HT1080 (cell line): ENCODE measurements around the gene CPED1. TPM values are rescaled to one million over a fixed set of nuclear protein-coding genes. Genes with fewer than 3 reads are reported as not detected.
A peak's percentile ranks its signal among the peaks of the same experiment; 100 is the strongest.
"Not testable (repeated sequence)": the region's sequence is repeated elsewhere in the genome, so short reads cannot be mapped to it uniquely, and the experiment has no call there.

Experiments
- DNase-seq: peaks from one replicate; pipeline ENCODE4 v3.0.0-alpha.2; 2015; ENCODE audit warnings: low read depth
- total RNA-seq: library from RNA; depleted of rRNA; stranded (reverse); fragments of >200 nt; shearing (Covaris generic); gene quantifications from 2 replicates; pipeline ENCODE4 v1.2.3, GENCODE V29; 2014

CPED1 gene
- total RNA-seq, 1 experiment from 2014 or later, result 18.1 TPM

- DNase-seq, result peak; percentile 57
Observed at GRCh38 chr7:121083790-121084251, 95.3 kb downstream of the CPED1 start.

- no peak for DNase-seq
Observed at GRCh38 chr7:121084256-121084655, 95.7 kb downstream of the CPED1 start.

DNA sequence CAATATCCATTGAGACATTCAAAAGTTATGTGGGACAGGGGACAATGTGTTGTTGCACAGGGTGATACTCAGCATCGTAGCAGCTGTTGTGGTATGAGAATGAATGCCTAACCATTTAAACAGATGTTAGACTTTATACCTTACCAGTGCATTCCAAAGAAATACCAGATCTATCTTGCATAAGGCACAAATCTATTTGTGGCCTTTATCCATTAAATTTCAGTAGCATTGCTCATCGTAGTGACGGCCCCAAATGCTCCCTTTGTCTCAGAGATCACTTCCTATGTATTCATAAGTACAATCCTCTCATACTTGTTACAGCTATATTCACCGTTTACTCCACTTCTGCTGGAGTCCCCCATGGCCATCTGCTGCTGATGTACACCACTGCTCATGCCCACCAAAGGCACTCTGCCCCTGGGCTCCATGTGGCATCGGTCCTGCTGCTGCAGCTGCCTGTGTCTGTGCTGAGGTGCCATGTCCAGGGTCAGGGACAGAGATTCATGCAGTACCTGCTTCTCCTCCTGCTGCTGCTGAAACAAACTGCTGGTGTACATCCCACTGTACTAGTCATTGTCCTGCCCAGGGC, 96.3 kb downstream of the CPED1 start:
- DNase-seq, result peak; percentile 95

- DNase-seq, result no peak
Observed at GRCh38 chr7:121085922-121086321, 97.4 kb downstream of the CPED1 start.

DNA sequence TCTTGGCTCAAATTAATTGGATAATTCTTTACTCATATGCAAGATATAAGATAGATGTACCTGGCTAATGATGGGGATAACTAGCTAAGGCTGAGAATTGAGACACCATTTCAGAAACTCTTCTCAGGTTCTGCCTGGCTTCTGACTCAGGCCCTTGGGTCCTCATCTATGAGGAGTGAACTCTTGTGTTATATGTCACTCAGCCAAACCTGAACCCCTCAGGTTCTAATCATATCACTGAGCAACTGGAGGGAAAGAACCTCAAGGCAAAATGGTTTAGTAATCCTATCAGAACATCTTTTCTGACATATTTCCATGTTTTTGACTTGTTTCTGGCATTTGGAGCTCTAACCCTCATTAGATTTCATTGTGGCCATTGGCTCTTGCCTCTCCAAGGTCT, 100.4 kb downstream of the CPED1 start:
- DNase-seq, result no peak

- DNase-seq, result no peak
Observed at GRCh38 chr7:121094829-121095228, 106.3 kb downstream of the CPED1 start.

GRCh38 chr7:121097577-121097976, 109.1 kb downstream of the CPED1 start:
- no peak for DNase-seq

- DNase-seq, result no peak
Observed at GRCh38 chr7:121099572-121099971, 111.1 kb downstream of the CPED1 start.

GRCh38 chr7:121101083-121101482, 112.6 kb downstream of the CPED1 start:
- no peak for DNase-seq

- DNase-seq, result no peak
Observed at GRCh38 chr7:121101621-121102020, 113.1 kb downstream of the CPED1 start.

DNA sequence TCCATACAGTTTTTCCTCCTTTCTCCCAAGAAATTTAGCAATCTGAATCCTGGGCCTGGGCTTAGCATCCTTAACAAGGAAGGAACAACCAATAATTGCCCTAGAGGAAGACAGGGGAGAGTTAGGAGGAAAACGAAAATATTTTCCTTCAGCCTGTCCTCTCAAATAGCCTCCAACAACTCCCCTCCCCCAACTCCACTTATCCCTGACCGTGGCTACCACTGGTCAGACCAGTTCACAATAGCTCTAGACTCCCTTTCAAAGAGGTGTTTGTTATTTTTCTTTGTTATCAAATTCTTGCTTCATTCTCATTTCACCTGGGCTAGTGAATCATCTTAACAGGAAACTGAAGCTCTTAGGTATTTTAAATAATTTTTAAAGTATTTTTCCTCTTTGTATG, 114.1 kb downstream of the CPED1 start:
- no peak for DNase-seq

- DNase-seq, result no peak
Observed at GRCh38 chr7:121103086-121103485, 114.6 kb downstream of the CPED1 start.

DNA sequence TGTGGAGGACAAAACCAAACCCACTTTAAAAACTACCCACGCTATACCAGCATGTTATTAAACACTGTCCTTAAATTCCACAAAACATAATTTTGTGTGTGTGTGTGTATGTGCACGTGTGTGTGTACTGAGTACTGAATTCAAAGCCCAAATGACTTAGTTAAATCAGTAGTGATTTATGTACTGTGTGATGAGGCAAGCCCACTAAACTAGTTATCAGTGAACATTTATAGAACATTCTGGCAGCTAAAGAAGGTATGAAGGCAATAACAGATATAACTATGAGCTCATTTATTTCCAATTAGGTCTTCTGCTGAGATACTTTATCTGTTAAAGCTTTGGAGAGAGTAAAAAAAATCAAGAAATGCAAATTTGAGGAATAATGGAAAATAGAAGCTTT, 115.1 kb downstream of the CPED1 start:
- DNase-seq, result no peak

GRCh38 chr7:121105262-121105661, 116.8 kb downstream of the CPED1 start:
- DNase-seq, result no peak

GRCh38 chr7:121107923-121108498, 119.5 kb downstream of the CPED1 start:
- peak; percentile 79 for DNase-seq

DNA sequence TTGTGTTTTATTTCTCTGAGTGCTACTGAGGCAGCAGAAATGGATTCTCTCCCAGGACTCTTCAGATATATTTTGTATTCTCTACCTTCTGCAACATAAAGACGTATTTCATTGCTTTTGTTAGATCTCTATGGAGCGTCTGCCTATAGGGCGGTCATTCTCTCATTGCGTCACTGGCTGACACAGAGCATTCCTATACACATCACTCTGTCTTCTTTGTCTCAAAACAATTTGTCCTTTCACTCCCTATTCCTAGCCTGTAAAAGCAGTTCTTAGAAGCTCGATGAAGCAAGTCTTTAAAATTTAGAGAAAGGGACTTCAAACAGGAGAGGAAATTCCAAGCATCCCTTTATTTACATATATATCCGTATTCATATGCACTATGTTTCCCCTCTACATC, 120.6 kb downstream of the CPED1 start:
- DNase-seq, result no peak

DNA sequence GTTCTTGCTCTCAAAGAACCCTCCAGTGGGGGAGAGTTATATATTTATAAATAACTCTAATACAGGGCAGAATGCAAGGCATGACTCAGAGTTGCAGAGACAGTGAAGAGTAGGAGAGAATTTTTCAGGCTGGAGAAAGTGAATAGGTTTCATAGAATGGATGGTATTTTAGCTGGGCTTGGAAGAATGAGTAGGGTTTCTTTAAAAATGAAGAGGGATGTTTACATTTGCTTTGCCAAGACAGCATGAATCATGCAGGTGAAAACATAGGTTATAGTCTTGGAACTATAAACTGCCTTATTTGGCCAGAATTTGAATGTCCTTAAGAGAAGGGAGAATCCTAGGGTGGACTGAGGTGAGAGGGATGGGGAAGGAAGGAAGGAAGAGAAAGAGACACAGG, 124.8 kb downstream of the CPED1 start:
- peak; percentile 39 for DNase-seq

DNA sequence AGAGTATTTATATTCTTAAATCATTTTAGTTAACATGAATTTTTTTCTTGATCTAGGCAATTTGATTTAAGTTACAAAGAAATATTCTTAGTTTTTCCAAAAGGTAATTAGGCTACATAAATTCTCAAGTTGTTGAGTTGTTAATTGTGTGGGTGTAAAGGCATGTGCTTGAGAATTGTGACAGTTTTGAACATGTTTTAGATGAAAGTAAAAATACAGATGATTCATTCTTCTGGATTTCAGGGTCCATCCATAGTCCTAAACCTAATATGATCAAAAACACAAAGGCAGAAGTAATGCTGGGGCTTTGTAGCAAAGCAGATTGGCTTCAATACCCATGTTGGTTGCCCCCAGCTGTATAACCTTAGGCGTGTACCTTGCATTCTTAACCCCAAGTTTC, 127.9 kb downstream of the CPED1 start:
- DNase-seq, result no peak

- no peak for DNase-seq
Observed at GRCh38 chr7:121119047-121119446, 130.5 kb downstream of the CPED1 start.

- DNase-seq, result no peak
Observed at GRCh38 chr7:121123032-121123431, 134.5 kb downstream of the CPED1 start.

GRCh38 chr7:121125454-121125853, 136.9 kb downstream of the CPED1 start:
- not testable (repeated sequence) for DNase-seq

GRCh38 chr7:121126201-121126600, 137.7 kb downstream of the CPED1 start:
- no peak for DNase-seq

- DNase-seq, result peak; percentile 8
Observed at GRCh38 chr7:121126801-121127534, 138.5 kb downstream of the CPED1 start.
